Prostate gland (tissue), 2 donors: ENCODE measurements around the gene ITGB4.

Experiments used
- POLR2A ChIP-seq: fragments of 450-650 bp; IDR thresholded peaks from one replicate; pipeline ENCODE4 v1.6.1; 2016; ENCODE audit warnings: antibody characterized with exemption, mild to moderate bottlenecking
- POLR2AphosphoS5 ChIP-seq: sonication (generic); formaldehyde crosslinking; IDR thresholded peaks from one replicate; pipeline ENCODE4 v1.6.1; 2017; ENCODE audit warnings: antibody characterized with exemption
- TF ChIP-seq, protein P1 (sequence below), 4 experiments: fragments of 200-600 bp in 2 of 4; fragments of 450-650 bp in 2 of 4; sonication (generic) in 2 of 4; IDR thresholded peaks; 1 replicate in 3 of 4; 2 replicates in 1 of 4; pipeline ENCODE4 v1.5.1; 2016 to 2019; ENCODE audit warnings: antibody characterized with exemption in 4 of 4, mild to moderate bottlenecking in 2 of 4, moderate library complexity in 2 of 4

DNA sequence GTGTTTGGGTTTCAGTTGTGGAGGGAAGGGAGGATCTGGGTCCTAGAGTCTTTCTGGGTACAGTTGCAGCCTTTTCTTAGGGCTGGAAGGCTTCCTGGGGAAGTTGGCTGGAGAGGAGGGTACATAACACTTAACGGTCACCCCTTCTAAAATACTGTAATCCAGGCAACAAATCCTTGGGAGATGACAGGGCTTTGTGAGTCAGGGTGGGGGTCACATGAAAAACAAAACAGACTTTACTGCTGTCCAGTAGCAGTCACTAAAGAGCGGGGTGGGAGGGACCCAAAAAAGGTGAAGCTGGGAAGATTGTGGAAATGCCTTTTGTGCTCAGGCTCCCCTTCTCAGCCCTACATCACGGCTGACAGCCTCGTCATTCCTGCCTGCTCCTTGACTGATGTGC is 47.8 kb upstream of the ITGB4 start:
- TF ChIP-seq, protein P1, sequence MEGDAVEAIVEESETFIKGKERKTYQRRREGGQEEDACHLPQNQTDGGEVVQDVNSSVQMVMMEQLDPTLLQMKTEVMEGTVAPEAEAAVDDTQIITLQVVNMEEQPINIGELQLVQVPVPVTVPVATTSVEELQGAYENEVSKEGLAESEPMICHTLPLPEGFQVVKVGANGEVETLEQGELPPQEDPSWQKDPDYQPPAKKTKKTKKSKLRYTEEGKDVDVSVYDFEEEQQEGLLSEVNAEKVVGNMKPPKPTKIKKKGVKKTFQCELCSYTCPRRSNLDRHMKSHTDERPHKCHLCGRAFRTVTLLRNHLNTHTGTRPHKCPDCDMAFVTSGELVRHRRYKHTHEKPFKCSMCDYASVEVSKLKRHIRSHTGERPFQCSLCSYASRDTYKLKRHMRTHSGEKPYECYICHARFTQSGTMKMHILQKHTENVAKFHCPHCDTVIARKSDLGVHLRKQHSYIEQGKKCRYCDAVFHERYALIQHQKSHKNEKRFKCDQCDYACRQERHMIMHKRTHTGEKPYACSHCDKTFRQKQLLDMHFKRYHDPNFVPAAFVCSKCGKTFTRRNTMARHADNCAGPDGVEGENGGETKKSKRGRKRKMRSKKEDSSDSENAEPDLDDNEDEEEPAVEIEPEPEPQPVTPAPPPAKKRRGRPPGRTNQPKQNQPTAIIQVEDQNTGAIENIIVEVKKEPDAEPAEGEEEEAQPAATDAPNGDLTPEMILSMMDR (IDR thresholded peaks at IDR 0.05), result no peak
- no peak for TF ChIP-seq POLR2A
- TF ChIP-seq POLR2AphosphoS5, result no peak
